Trophoblast cell (in vitro differentiated cells and primary cell): ENCODE results near the gene DLD.

Experiments
- DNase-seq, 2 donors: peaks; one replicate each; pipeline ENCODE4 v3.0.0-alpha.2; 2016
- H2AFZ ChIP-seq: 2 replicates; pipeline ENCODE4 v1.6.1; 2013; ENCODE audit warnings: low read length, moderate library complexity, mild to moderate bottlenecking; ENCODE audit not compliant: insufficient read depth, poor library complexity
- H2AK5ac ChIP-seq: 2 replicates; pipeline ENCODE4 v1.6.1; 2013; ENCODE audit warnings: mild to moderate bottlenecking, low read length
- H2BK120ac ChIP-seq: 2 replicates; pipeline ENCODE4 v1.6.1; 2013; ENCODE audit warnings: low read length, mild to moderate bottlenecking, moderate library complexity; ENCODE audit not compliant: insufficient read depth, poor library complexity
- H2BK12ac ChIP-seq: 2 replicates; pipeline ENCODE4 v1.6.1; 2013; ENCODE audit warnings: mild to moderate bottlenecking, low read length, moderate library complexity
- H2BK5ac ChIP-seq: 2 replicates; pipeline ENCODE4 v1.6.1; 2013; ENCODE audit warnings: low read length, low read depth, moderate library complexity, mild to moderate bottlenecking; ENCODE audit not compliant: poor library complexity
- H3K14ac ChIP-seq: 2 replicates; pipeline ENCODE4 v1.6.1; 2013; ENCODE audit warnings: mild to moderate bottlenecking, low read length
- H3K18ac ChIP-seq: 2 replicates; pipeline ENCODE4 v1.6.1; 2013; ENCODE audit warnings: mild to moderate bottlenecking, low read length
- H3K23ac ChIP-seq: 2 replicates; pipeline ENCODE4 v1.6.1; 2013; ENCODE audit warnings: low read length
- H3K27ac ChIP-seq: 2 replicates; pipeline ENCODE4 v1.5.1; 2013; ENCODE audit warnings: low read depth, mild to moderate bottlenecking, inconsistent platforms, low read length, moderate library complexity
- H3K27me3 ChIP-seq: 2 replicates; pipeline ENCODE4 v1.6.1; 2013; ENCODE audit warnings: inconsistent platforms, mild to moderate bottlenecking, low read length, moderate library complexity; ENCODE audit not compliant: insufficient read depth
- H3K36me3 ChIP-seq, 2 experiments: 1 replicate in 1 of 2; 2 replicates in 1 of 2; pipeline ENCODE4 v1.6.1; 2013; ENCODE audit warnings: low read length in 2 of 2, mild to moderate bottlenecking in 2 of 2, moderate library complexity in 1 of 2; ENCODE audit not compliant: insufficient read depth in 2 of 2, control insufficient read depth in 1 of 2
- H3K4ac ChIP-seq: 2 replicates; pipeline ENCODE4 v1.6.1; 2013; ENCODE audit warnings: low read depth, mild to moderate bottlenecking, low read length, moderate library complexity
- H3K4me1 ChIP-seq, 2 experiments: 1 replicate in 1 of 2; 2 replicates in 1 of 2; pipeline ENCODE4 v1.6.1; 2013; ENCODE audit warnings: low read length in 2 of 2, mild to moderate bottlenecking in 2 of 2, moderate library complexity in 1 of 2; ENCODE audit not compliant: insufficient read depth in 2 of 2, control insufficient read depth in 1 of 2
- H3K4me2 ChIP-seq: 2 replicates; pipeline ENCODE4 v1.6.1; 2013; ENCODE audit warnings: inconsistent platforms, mild to moderate bottlenecking, low read length, moderate library complexity
- H3K4me3 ChIP-seq: 2 replicates; pipeline ENCODE4 v1.5.1; 2013; ENCODE audit warnings: mild to moderate bottlenecking, low read depth, low read length, inconsistent platforms
- H3K79me1 ChIP-seq: one replicate; pipeline ENCODE4 v1.6.1; 2013; ENCODE audit warnings: low read length
- H3K79me2 ChIP-seq: 2 replicates; pipeline ENCODE4 v1.6.1; 2013; ENCODE audit warnings: low read length, mild to moderate bottlenecking; ENCODE audit not compliant: control insufficient read depth, insufficient read depth, poor library complexity
- H3K9ac ChIP-seq: 2 replicates; pipeline ENCODE4 v1.6.1; 2013; ENCODE audit warnings: mild to moderate bottlenecking, low read length
- H3K9me3 ChIP-seq: 2 replicates; pipeline ENCODE4 v1.6.1; 2013; ENCODE audit warnings: low read depth, mild to moderate bottlenecking, control low read depth, inconsistent platforms, low read length; ENCODE audit not compliant: insufficient read depth
- H4K12ac ChIP-seq: 2 replicates; pipeline ENCODE4 v1.6.1; 2013; ENCODE audit warnings: low read depth, mild to moderate bottlenecking, low read length, moderate library complexity
- H4K8ac ChIP-seq: 2 replicates; pipeline ENCODE4 v1.6.1; 2013; ENCODE audit warnings: low read depth, mild to moderate bottlenecking, low read length, moderate library complexity
- H4K91ac ChIP-seq: one replicate; pipeline ENCODE4 v1.6.1; 2013; ENCODE audit warnings: low read depth, mild to moderate bottlenecking, low read length, moderate library complexity
- WGBS: extraction: QIAGEN DNeasy Blood & Tissue Kit; methylation state at CpG from one replicate; pipeline ENCODE4 v1.1.7; 2013; ENCODE audit warnings: missing lambda C conversion rate; ENCODE audit not compliant: insufficient read length, insufficient coverage; ENCODE audit errors: extremely low coverage; 5-methylcytosine and 5-hydroxymethylcytosine counted together

Gene DLD

GRCh38 chr7:107898997-107899594 lies 8.1 kb downstream of the DLD start:
- Histone ChIP-seq H3K9ac (no peak overlapping the region), H2BK120ac (no peak overlapping the region), H3K79me2 (no peaks in the 10 kb centered on the region), H3K23ac (no peak overlapping the region), H3K4me2 (no peak overlapping the region), H3K14ac (no peak overlapping the region), H3K9me3 (no peaks in the 10 kb centered on the region), H4K8ac (no peak overlapping the region), H3K18ac (no peak overlapping the region), H3K4ac (no peak overlapping the region), H3K36me3 (peaks cover 8 to 9% of the 10 kb centered on the region in 2 experiments), H2BK12ac (no peak overlapping the region), H3K27me3 (no peaks in the 10 kb centered on the region), H2BK5ac (no peak overlapping the region), H2AFZ (no peak overlapping the region), H3K27ac (no peak overlapping the region), H4K91ac (no peak overlapping the region), H3K4me1 (no peaks in the 10 kb centered on the region), H3K79me1 (no peaks in the 10 kb centered on the region), H2AK5ac (no peak overlapping the region), H4K12ac (no peak overlapping the region), H3K4me3 (no peak overlapping the region)
- no CpG with 5 or more reads among the region's 2 CpGs for WGBS
- DNase-seq: no peak

GRCh38 chr7:107900496-107901015 lies 9.6 kb downstream of the DLD start:
- Histone ChIP-seq H3K4me3 (no peak overlapping the region), H3K4me1 (no peaks in the 10 kb centered on the region), H3K9ac (no peak overlapping the region), H3K4me2 (no peak overlapping the region), H3K14ac (no peak overlapping the region), H4K8ac (no peak overlapping the region), H3K36me3 (peaks cover 4 to 9% of the 10 kb centered on the region in 2 experiments), H3K79me1 (no peaks in the 10 kb centered on the region), H2AFZ (no peak overlapping the region), H3K27me3 (no peaks in the 10 kb centered on the region), H2BK12ac (no peak overlapping the region), H2AK5ac (no peak overlapping the region), H4K91ac (no peak overlapping the region), H3K23ac (no peak overlapping the region), H2BK5ac (no peak overlapping the region), H3K27ac (no peak overlapping the region), H3K18ac (no peak overlapping the region), H3K79me2 (no peaks in the 10 kb centered on the region), H3K9me3 (no peaks in the 10 kb centered on the region), H3K4ac (no peak overlapping the region), H4K12ac (no peak overlapping the region), H2BK120ac (no peak overlapping the region)
- WGBS: no CpG with 5 or more reads among the region's 1 CpG
- no peak for DNase-seq

DNA sequence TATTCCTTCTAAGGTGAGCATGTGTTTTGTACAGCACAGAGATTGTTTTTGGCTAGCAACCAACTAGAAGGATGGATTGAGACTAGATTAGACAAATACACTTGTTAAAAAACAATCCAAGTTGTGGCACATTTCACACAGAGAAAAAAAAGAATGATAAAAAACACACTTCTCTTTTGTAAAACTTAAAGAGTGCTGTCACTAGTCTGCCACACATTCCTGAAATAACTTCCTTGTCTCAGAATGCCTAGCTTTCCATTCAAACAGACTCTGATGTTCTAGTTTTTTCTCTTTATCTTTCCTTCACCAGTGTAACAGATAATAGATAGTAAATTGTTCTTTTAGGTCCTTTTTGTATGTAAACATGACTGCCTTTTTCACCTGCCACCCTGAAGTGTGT lies 11.4 kb downstream of the DLD start:
- H2AK5ac ChIP-seq: no peak overlapping the region
- no peaks in the 10 kb centered on the region for H3K4me1 ChIP-seq
- no peak overlapping the region for H3K18ac ChIP-seq
- H3K4me3 ChIP-seq: no peak overlapping the region
- H2BK120ac ChIP-seq: no peak overlapping the region
- H4K8ac ChIP-seq: no peak overlapping the region
- H3K27me3 ChIP-seq: no peaks in the 10 kb centered on the region
- no peaks in the 10 kb centered on the region for H3K79me2 ChIP-seq
- no peak overlapping the region for H3K27ac ChIP-seq
- H4K91ac ChIP-seq: no peak overlapping the region
- peak in 1 of 2 donors; percentile 40 for DNase-seq
- H3K36me3 ChIP-seq: peaks cover 5 to 9% of the 10 kb centered on the region in 2 experiments
- H2BK12ac ChIP-seq: no peak overlapping the region
- H3K9me3 ChIP-seq: no peaks in the 10 kb centered on the region
- H3K23ac ChIP-seq: no peak overlapping the region
- no peaks in the 10 kb centered on the region for H3K79me1 ChIP-seq
- no peak overlapping the region for H2BK5ac ChIP-seq
- no peak overlapping the region for H3K4ac ChIP-seq
- no peak overlapping the region for H3K4me2 ChIP-seq
- no peak overlapping the region for H3K9ac ChIP-seq
- no peak overlapping the region for H3K14ac ChIP-seq
- no peak overlapping the region for H2AFZ ChIP-seq
- H4K12ac ChIP-seq: no peak overlapping the region

GRCh38 chr7:107907790-107908189 lies 16.8 kb downstream of the DLD start:
- Histone ChIP-seq H3K9ac (no peak overlapping the region), H3K27me3 (no peaks in the 10 kb centered on the region), H3K4me1 (no peaks in the 10 kb centered on the region), H3K9me3 (no peaks in the 10 kb centered on the region), H3K18ac (no peak overlapping the region), H3K79me1 (no peaks in the 10 kb centered on the region), H2AFZ (no peak overlapping the region), H4K12ac (no peak overlapping the region), H3K14ac (no peak overlapping the region), H2AK5ac (no peak overlapping the region), H3K23ac (no peak overlapping the region), H3K4me3 (no peak overlapping the region), H2BK5ac (no peak overlapping the region), H3K27ac (no peak overlapping the region), H3K4ac (no peak overlapping the region), H3K4me2 (no peak overlapping the region), H3K79me2 (no peaks in the 10 kb centered on the region), H4K91ac (no peak overlapping the region), H2BK120ac (no peak overlapping the region), H4K8ac (no peak overlapping the region), H3K36me3 (peaks cover 7 to 11% of the 10 kb centered on the region in 2 experiments), H2BK12ac (no peak overlapping the region)
- no CpG with 5 or more reads among the region's 2 CpGs for WGBS
- no peak for DNase-seq
